Measurements from ENCODE around the gene SUPT3H.

The SUPT3H gene

GRCh38 chr6:45006893-45007292 is 370.8 kb downstream of the SUPT3H start:
- Histone ChIP-seq H3K36me3 (ENCODE audit: insufficient read depth, low read length) (no peaks in the 10 kb centered on the region), H3K4me1 (ENCODE audit: control insufficient read depth, insufficient read depth, low read length, unreplicated experiment) (no peaks in the 10 kb centered on the region), H3K79me2 (ENCODE audit: control insufficient read depth, insufficient read depth, low read length, unreplicated experiment) (no peaks in the 10 kb centered on the region), H2AFZ (ENCODE audit: low read length, unreplicated experiment) (no peak overlapping the region), H3K4me3 (ENCODE audit: low read depth, low read length) (no peak overlapping the region), H3K27me3 (ENCODE audit: insufficient read depth, low read length) (no peaks in the 10 kb centered on the region), H3K27ac (ENCODE audit: low read depth, low read length) (no peak overlapping the region)

DNA sequence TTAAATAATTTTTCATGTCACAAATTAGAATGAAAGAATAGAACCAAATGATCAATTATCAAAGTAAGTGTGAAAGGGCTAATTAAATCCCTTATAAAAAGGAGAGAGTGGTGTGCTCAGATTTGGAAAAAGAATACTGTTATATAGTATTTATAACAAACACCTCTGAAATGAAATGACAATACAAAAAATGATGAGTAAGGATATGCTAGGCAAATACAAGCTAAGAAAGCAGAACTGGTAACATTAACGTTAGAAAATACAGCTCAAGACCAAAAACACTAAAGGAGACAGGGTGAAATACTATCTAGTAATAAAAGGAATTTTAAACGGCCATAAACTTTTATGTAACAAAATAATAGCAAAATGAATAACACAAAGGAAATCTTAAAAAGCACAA is 373.8 kb downstream of the SUPT3H start:
- H3K4me3 ChIP-seq (ENCODE audit: low read depth, low read length), result no peak overlapping the region
- H3K27me3 ChIP-seq (ENCODE audit: insufficient read depth, low read length), result no peaks in the 10 kb centered on the region
- no peak overlapping the region for H3K27ac ChIP-seq (ENCODE audit: low read depth, low read length)
- H3K4me1 ChIP-seq (ENCODE audit: control insufficient read depth, insufficient read depth, low read length, unreplicated experiment), result no peaks in the 10 kb centered on the region
- no peaks in the 10 kb centered on the region for H3K79me2 ChIP-seq (ENCODE audit: control insufficient read depth, insufficient read depth, low read length, unreplicated experiment)
- H2AFZ ChIP-seq (ENCODE audit: low read length, unreplicated experiment), result no peak overlapping the region
- H3K36me3 ChIP-seq (ENCODE audit: insufficient read depth, low read length), result no peaks in the 10 kb centered on the region

DNA sequence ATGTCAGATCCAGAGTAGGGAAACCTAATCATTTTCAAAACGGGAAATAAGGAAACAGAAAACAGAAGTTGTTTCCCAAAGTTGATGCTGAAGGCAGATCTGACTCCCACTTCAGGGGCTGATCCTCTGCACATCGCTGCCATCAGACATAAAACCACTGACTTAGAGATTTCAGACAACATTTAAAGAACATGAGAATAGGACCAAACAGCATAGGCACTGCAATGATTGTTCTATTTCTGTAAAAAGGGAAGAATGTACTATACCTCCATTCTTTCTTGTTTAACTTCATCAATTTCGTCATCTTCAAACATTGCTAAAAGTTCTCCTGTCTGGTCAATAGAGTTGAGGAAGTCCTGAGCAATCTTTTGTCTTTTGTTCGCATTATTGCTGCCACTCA is 374.3 kb downstream of the SUPT3H start:
- no peak overlapping the region for H2AFZ ChIP-seq (ENCODE audit: low read length, unreplicated experiment)
- no peaks in the 10 kb centered on the region for H3K36me3 ChIP-seq (ENCODE audit: insufficient read depth, low read length)
- H3K79me2 ChIP-seq (ENCODE audit: control insufficient read depth, insufficient read depth, low read length, unreplicated experiment), result no peaks in the 10 kb centered on the region
- H3K27me3 ChIP-seq (ENCODE audit: insufficient read depth, low read length), result no peaks in the 10 kb centered on the region
- H3K4me3 ChIP-seq (ENCODE audit: low read depth, low read length), result no peak overlapping the region
- no peak overlapping the region for H3K27ac ChIP-seq (ENCODE audit: low read depth, low read length)
- no peaks in the 10 kb centered on the region for H3K4me1 ChIP-seq (ENCODE audit: control insufficient read depth, insufficient read depth, low read length, unreplicated experiment)

- Histone ChIP-seq H3K36me3 (ENCODE audit: insufficient read depth, low read length) (no peaks in the 10 kb centered on the region), H3K4me3 (ENCODE audit: low read depth, low read length) (no peak overlapping the region), H2AFZ (ENCODE audit: low read length, unreplicated experiment) (no peak overlapping the region), H3K79me2 (ENCODE audit: control insufficient read depth, insufficient read depth, low read length, unreplicated experiment) (no peaks in the 10 kb centered on the region), H3K4me1 (ENCODE audit: control insufficient read depth, insufficient read depth, low read length, unreplicated experiment) (no peaks in the 10 kb centered on the region), H3K27ac (ENCODE audit: low read depth, low read length) (no peak overlapping the region), H3K27me3 (ENCODE audit: insufficient read depth, low read length) (no peaks in the 10 kb centered on the region)
Observed at GRCh38 chr6:45002390-45003105, 375.2 kb downstream of the SUPT3H start.

- H3K4me3 ChIP-seq (ENCODE audit: low read depth, low read length), result no peak overlapping the region
- H3K36me3 ChIP-seq (ENCODE audit: insufficient read depth, low read length), result no peaks in the 10 kb centered on the region
- no peaks in the 10 kb centered on the region for H3K27me3 ChIP-seq (ENCODE audit: insufficient read depth, low read length)
- H3K27ac ChIP-seq (ENCODE audit: low read depth, low read length), result no peak overlapping the region
- H3K4me1 ChIP-seq (ENCODE audit: control insufficient read depth, insufficient read depth, low read length, unreplicated experiment), result no peaks in the 10 kb centered on the region
- H3K79me2 ChIP-seq (ENCODE audit: control insufficient read depth, insufficient read depth, low read length, unreplicated experiment), result no peaks in the 10 kb centered on the region
- H2AFZ ChIP-seq (ENCODE audit: low read length, unreplicated experiment), result no peak overlapping the region
Observed at GRCh38 chr6:45001663-45002062, 376.1 kb downstream of the SUPT3H start.

- H3K27ac ChIP-seq (ENCODE audit: low read depth, low read length), result no peak overlapping the region
- no peak overlapping the region for H3K4me3 ChIP-seq (ENCODE audit: low read depth, low read length)
- H3K4me1 ChIP-seq (ENCODE audit: control insufficient read depth, insufficient read depth, low read length, unreplicated experiment), result no peaks in the 10 kb centered on the region
- H2AFZ ChIP-seq (ENCODE audit: low read length, unreplicated experiment), result no peak overlapping the region
- H3K79me2 ChIP-seq (ENCODE audit: control insufficient read depth, insufficient read depth, low read length, unreplicated experiment), result no peaks in the 10 kb centered on the region
- H3K36me3 ChIP-seq (ENCODE audit: insufficient read depth, low read length), result no peaks in the 10 kb centered on the region
- H3K27me3 ChIP-seq (ENCODE audit: insufficient read depth, low read length), result no peaks in the 10 kb centered on the region
Observed at GRCh38 chr6:45000833-45001232, 376.9 kb downstream of the SUPT3H start.

GRCh38 chr6:44999066-44999465 is 378.7 kb downstream of the SUPT3H start:
- H3K4me3 ChIP-seq (ENCODE audit: low read depth, low read length), result no peak overlapping the region
- H3K27me3 ChIP-seq (ENCODE audit: insufficient read depth, low read length), result no peaks in the 10 kb centered on the region
- no peaks in the 10 kb centered on the region for H3K36me3 ChIP-seq (ENCODE audit: insufficient read depth, low read length)
- H3K4me1 ChIP-seq (ENCODE audit: control insufficient read depth, insufficient read depth, low read length, unreplicated experiment), result no peaks in the 10 kb centered on the region
- H3K27ac ChIP-seq (ENCODE audit: low read depth, low read length), result no peak overlapping the region
- no peaks in the 10 kb centered on the region for H3K79me2 ChIP-seq (ENCODE audit: control insufficient read depth, insufficient read depth, low read length, unreplicated experiment)
- H2AFZ ChIP-seq (ENCODE audit: low read length, unreplicated experiment), result no peak overlapping the region

DNA sequence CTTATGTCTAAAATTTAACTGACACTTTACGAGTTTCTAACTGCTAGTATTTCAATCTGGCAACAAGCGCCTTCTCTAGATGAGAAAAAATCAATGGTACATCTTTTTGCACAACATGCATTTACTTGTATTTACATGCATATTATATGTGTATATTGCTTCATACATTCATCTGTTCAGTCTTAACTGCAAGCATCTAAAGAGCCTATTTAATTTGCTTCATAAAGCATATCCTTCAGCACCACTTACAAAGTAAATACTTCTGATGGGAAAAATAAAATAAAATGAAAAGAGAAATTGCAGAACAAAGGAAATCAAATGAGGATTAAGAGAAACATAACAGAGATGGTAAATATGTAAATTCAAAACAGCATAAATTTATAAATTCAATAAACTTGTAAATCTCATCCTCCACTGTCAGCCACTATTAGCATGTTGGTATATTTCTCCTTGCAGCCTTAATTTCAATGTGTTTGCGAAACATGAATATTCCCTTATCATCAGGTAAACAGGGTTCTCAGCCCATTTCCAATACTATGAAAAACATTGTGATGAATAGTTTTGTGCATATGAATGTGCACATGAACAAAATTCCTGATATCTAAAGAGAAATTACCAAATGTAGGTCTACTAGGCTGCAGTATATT is 382.1 kb downstream of the SUPT3H start:
- Histone ChIP-seq H3K27me3 (ENCODE audit: insufficient read depth, low read length) (no peaks in the 10 kb centered on the region), H3K79me2 (ENCODE audit: control insufficient read depth, insufficient read depth, low read length, unreplicated experiment) (no peaks in the 10 kb centered on the region), H3K27ac (ENCODE audit: low read depth, low read length) (no peak overlapping the region), H3K4me1 (ENCODE audit: control insufficient read depth, insufficient read depth, low read length, unreplicated experiment) (no peaks in the 10 kb centered on the region), H3K4me3 (ENCODE audit: low read depth, low read length) (no peak overlapping the region), H3K36me3 (ENCODE audit: insufficient read depth, low read length) (no peaks in the 10 kb centered on the region), H2AFZ (ENCODE audit: low read length, unreplicated experiment) (no peak overlapping the region)

- Histone ChIP-seq H3K27me3 (ENCODE audit: insufficient read depth, low read length) (no peaks in the 10 kb centered on the region), H3K27ac (ENCODE audit: low read depth, low read length) (no peak overlapping the region), H3K36me3 (ENCODE audit: insufficient read depth, low read length) (no peaks in the 10 kb centered on the region), H2AFZ (ENCODE audit: low read length, unreplicated experiment) (no peak overlapping the region), H3K4me1 (ENCODE audit: control insufficient read depth, insufficient read depth, low read length, unreplicated experiment) (no peaks in the 10 kb centered on the region), H3K4me3 (ENCODE audit: low read depth, low read length) (no peak overlapping the region), H3K79me2 (ENCODE audit: control insufficient read depth, insufficient read depth, low read length, unreplicated experiment) (no peaks in the 10 kb centered on the region)
Observed at GRCh38 chr6:44989391-44989790, 388.3 kb downstream of the SUPT3H start.

DNA sequence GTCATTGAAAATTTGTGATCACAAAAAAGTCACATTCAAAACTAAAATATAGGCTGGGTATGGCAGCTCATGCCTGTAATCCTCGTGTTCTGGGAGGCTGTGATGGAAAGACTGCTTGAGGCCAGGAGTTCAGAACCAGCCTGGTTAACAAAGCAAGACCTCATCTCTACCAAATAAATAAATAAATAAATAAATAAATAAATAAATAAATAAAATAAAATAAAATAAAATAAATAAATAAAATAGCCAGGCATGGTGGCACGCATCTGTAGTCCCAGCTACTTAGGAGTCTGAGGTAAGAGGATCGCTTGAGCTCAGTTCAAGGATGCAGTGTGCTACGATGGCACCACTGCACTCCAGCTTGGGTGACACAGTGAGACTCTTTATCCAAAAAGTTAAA is 392.7 kb downstream of the SUPT3H start:
- H3K4me1 ChIP-seq (ENCODE audit: control insufficient read depth, insufficient read depth, low read length, unreplicated experiment), result no peaks in the 10 kb centered on the region
- H3K27ac ChIP-seq (ENCODE audit: low read depth, low read length), result no peak overlapping the region
- no peaks in the 10 kb centered on the region for H3K36me3 ChIP-seq (ENCODE audit: insufficient read depth, low read length)
- no peaks in the 10 kb centered on the region for H3K79me2 ChIP-seq (ENCODE audit: control insufficient read depth, insufficient read depth, low read length, unreplicated experiment)
- H3K27me3 ChIP-seq (ENCODE audit: insufficient read depth, low read length), result no peaks in the 10 kb centered on the region
- H2AFZ ChIP-seq (ENCODE audit: low read length, unreplicated experiment), result no peak overlapping the region
- no peak overlapping the region for H3K4me3 ChIP-seq (ENCODE audit: low read depth, low read length)

All from ACC112 (cell line).